Stimulated activated CD8-positive, alpha-beta memory T cell treated with anti-CD3 and anti-CD28 coated beads, Interleukin-2, amount 100 ng/mL, for 48 hours (primary cell): ENCODE measurements around the gene PLEK2.
"Not testable (repeated sequence)": the region's sequence is repeated elsewhere in the genome, so short reads cannot be mapped to it uniquely, and the experiment has no call there.

Experiments used
- DNase-seq, 2 donors: peaks; one replicate each; pipeline ENCODE4 v3.0.0-alpha.2; 2020; ENCODE audit warnings: low read depth in 2 of 2

The PLEK2 gene, protein sequence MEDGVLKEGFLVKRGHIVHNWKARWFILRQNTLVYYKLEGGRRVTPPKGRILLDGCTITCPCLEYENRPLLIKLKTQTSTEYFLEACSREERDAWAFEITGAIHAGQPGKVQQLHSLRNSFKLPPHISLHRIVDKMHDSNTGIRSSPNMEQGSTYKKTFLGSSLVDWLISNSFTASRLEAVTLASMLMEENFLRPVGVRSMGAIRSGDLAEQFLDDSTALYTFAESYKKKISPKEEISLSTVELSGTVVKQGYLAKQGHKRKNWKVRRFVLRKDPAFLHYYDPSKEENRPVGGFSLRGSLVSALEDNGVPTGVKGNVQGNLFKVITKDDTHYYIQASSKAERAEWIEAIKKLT

DNA sequence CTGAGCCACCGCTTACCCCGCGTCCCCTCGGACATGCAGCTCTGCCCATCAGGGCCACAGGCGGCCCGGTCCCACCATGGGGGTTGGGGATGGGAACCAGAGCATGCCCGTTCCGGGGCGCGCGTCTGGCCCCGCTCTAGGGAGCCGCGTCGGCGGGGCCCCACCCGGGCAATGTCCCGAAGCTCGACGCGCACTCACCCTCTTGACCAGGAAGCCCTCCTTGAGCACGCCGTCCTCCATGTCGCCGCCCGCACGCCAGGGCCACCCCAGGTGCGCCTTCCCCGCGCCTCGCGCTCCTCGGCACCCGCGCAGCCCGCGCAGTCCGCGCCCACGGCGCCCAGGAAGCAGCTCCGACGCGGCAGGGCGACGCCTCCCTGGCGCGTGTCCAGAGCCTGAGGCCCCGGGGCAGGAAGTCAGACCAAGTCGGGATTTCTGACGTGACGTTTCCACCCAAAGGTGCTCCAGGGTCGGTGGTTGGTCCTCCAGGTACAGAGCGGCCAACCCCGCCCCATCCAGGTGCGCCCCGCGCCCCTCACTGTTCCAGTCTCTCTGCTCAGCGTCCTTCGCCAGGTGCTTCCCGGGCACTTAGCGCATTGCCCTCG lies at the start of gene PLEK2:
Gene PLEK2, minus strand, starts transcription at position 346 of the 602 bp plus-strand sequence. Its CDS starts 106 bp downstream, at position 240.
- peak; percentile 14 to 17 for DNase-seq

DNA sequence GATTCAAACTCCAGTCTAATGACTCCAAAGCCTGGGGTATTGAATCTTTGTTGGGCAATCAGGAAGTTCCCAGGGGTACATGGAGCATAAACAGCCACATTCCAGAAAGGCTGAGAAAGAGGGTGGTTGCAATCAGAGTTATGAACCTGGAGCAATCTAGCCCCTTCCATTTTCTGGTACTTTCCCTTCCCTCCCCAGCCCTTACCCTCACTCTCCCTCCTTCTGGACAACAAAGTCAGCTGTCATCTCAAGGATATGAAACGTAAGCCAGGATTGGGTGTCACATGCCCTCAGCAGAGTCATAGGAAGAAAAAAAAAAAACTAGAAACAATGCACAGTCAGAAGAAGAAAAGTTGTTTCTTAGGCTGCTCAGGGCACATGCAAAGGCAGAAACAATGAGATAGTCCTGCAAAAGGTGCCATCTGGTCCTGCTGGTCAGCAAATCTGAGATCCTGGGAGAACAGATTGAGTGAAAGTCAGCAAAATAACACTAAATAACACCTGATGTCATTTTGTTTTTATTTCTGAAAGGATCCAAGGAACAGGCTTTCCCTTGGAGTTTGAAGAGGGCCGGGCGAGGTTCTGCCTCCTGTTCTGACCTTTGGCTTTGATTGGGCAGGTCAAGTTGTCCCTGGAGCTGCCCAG lies 49.5 kb upstream of the PLEK2 start:
- no peak for DNase-seq

DNA sequence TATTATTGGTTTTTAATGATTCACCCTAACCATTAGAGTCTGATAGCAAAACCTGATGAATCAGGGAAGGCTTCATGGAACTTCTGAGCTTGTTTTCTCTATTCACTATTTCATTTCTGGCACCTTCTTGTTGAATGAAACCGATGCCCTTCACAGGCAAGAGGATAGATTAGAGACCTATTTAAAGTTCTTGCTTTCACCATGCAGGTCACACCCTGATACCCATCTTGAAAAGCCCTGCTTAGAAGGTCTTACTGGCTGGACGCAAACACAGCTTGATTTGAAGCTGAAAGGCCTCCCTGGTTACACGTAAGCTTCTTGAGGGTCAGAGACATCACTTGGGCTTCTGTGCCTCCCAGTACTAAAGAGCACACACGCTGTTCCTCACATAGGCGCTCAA lies 47.4 kb upstream of the PLEK2 start:
- no peak for DNase-seq

DNA sequence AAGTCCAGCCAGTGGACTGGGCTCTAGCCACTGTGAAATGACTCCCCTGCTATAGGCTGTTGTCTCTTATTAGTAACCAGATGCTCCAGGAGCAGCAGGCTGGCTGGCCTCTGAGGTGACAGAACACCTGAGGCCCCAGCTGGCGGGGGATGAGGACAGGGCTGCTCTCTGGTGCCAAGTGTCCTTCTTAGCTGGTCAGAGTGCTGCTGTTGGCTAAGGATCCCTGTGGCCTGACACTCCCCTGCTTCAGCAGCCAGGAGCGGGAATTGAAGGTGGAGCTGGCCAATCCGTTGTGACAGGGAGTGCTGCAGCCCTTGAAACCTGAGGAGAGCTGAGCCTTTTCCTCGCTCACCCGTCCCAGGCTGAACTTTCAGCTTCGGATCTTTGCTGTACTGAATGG lies 45.8 kb upstream of the PLEK2 start:
- no peak for DNase-seq

DNA sequence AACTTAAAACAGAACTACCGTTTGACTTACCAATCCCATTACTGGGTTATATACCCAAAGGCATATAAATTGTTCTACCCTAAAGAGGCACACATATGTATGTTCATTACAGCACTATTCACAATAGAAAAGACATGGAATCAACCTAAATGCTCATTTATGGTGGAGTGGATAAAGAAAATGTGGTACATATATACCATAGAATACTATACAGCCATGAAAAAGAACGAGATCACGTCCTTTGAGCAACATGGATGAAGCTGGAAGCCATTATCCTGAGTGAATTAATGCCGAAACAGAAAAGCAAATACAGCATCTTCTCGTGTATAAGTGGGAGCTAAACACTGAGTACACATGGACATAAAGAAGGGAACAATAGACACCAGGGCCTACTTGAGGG lies 44.8 kb upstream of the PLEK2 start:
- no peak for DNase-seq

DNA sequence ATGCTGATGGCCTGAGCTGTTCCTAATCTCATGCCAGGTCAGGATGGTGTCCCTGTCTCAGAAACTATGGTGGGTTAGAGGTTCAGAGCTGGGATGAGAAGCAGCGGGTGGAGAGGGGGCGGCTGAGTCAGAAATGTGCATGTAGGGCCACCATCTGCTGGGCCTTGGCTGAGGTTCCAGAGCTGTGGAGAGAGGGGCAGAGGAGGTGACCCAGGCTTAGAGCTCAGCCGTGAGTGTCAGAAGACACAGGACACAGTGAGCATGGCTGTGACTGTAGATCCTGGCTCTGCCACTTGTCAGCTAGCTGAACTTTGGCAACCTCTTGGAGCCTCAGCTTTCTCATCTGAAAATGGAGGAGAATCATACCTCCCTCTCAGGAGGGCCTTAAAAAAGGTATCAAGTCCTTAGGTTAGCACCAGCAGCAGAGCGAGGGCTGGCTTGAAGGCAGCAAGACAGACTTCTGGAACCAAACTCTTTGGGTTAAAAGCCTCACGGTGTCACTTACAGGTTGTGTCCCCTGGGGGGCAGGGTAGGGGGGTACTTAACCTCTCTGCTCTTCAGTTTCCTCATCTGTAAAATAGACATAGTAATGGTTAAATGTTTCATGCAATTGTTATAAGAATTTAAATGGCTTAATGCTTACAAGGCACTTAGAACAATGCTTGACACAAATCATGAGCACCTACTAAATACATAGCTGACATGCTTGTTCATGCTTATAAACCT lies 41.8 kb upstream of the PLEK2 start:
- no peak for DNase-seq

DNA sequence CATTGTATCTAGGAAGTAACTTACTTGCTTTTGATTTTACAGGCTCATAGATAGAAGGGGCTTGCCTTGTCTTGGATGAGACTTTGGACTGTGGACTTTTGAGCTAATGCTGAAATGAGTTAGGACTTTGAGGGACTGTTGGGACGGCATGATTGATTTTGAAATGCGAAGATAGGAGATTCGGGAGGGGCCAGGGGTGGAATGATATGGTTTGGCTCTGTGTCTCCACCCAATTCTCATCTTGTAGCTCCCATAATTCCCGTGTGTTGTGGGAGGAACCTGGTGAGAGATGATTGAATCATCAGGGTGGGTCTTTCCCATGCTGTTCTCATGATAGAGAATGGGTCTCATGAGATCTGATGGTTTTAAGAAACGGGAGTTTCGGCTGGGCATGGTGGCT lies 39.7 kb upstream of the PLEK2 start:
- DNase-seq, result not testable (repeated sequence)

DNA sequence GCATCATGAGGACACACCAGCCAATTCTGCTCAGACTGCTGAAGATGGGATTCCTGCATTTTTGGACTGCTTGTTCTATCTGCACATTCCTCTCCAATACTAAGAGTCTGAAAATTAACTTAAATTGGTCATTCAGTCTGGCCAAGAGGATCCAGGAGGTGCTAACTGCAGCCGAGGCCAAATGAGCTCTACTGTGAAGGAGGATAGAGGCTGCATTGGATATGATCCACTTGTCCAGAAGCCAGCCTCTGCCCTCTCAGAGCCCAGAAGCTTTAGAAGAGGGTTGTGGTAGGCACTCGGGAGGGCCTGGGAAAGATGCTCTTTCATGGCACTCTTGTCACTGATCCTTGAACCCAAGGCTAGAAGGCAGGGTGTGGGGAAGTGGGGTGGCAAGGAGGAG lies 37.1 kb upstream of the PLEK2 start:
- no peak for DNase-seq

DNA sequence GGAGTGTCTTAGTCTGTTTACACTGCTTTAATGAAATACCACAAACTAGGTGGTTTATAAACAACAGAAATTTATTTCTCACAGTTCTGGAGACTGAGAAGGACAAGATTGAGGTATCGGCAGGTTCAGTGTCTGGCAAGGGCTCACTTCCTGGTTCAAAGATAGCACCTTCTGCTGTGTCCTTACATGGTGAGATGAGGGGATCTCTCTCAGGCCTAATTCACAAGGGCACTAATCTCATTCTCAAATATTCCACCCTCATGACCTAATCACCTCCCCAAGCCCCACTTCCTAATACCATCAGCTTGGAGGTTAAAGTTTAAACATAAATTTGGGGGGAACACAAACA lies 35.0 kb upstream of the PLEK2 start:
- DNase-seq, result no peak

DNA sequence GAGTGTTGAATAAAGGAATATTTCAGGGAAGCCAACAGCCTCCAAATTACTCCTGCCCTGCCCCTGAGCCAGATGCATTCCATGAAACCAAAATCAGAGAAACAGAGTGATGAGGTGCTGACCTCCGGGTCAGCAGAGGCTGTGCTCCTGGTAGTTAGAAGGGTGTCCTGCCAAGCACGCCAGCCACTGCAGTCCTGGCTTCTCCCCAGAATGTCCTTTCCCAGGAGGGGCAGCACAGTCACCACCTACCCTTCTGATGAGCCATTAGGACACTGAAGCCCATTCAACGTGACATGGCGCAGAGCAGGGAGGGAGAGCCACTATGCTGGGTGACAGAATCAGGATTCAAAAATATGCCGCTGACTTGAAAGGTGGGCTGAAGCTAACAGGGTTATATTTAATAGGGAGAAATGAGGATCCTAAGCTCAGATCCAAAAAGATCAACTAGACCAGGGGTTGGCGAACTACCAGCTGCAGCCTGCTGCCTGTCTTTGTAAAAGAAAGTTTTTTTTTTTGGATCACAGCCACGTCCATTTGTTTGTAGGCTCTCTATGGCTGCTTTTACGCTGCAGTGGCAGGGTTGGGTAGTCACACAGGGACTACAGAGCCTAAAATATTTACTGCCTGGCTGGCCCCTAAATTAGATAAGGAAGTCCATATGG lies 34.5 kb upstream of the PLEK2 start:
- no peak for DNase-seq

DNA sequence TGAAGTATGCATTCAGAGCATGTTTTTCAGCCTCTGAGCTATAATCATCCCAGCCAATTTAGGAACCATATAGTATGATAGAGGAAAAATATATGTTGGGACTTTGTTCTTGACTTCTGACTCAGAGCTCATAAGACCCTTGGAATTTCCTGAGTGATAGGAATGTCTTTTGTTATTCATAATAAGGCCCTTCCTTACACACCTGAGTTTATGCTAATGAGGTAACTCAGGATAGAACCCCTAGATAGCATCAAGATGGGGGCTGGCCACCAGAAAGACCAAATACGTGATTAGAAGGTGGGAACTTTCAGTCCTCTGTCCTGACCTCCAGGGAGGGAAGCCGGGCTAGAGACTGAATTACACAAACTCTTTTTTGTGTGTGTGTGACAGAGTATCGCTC lies 32.4 kb upstream of the PLEK2 start:
- DNase-seq, result no peak

DNA sequence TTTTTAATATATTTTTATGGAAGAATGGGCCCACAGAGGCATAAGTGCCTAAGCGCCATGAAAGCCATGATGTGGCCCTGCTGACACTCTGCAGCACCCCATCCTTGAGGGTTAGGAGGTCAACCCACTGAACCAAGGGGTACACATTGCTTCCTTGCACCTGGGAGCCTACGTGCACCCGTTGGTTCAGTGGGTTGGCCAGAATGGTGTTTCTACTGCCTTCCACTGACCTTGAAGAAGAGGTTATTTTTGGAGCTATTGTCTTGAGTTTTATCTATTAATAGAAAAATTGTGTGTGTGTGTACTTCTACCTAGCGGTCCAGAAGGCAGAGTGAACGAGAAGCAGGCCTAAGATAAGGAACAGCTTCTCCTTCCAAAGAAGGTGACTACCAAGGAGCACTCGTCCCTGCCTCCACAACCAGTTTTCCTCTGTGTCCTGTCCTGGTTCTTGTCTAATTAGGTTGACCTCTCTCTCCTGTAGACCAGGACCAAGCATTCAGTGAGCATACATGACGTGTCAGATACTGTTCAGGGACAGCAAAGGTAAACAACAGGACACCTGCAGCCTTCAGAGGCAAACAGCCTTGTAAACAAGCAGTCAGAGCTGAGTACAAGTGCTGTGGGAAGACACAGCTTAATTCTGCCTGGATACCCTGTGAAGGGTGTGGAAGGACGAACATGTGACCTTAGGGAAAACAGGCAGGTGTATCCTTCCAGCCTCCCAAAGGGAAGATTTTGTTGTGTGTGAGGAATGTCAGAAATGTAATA lies 30.4 kb upstream of the PLEK2 start:
- no peak for DNase-seq

DNA sequence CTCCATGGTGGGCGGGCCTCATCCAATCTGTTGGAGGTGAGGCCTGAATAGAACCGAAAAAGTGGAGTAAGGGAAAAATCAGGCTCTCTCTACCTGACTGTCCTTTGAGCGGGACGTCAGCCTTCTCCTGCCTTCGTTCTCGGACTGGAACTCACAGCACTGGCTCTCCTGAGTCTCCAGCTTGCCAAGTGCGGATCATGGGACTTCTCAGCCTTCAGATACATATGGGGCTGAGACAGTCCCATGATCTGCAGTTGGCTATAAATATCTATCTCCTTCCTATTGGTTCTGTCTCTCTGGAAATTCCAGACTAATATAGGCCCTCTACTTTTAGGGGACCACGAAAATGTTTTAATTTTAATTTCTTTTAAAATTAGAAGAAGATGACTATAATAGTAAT lies 29.7 kb upstream of the PLEK2 start:
- no peak for DNase-seq

DNA sequence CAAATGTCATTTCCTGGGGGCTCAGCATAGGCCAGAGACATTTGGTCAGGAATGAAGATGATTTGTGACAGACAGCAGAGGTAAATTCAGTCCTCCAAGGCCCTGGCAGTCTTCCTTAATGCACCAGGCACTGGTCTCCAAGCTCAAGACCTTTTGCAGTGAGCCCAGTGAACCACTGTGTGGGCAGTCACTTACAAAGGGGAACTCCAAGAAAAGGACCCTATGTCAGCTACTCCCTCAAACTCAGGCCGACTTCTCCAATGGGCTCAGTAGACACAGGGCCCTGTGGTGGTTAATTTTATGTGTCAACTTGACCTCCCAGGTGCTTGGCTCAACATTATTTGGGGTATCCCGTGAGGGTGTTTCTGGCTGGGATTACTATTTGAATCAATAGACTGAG lies 29.3 kb upstream of the PLEK2 start:
- DNase-seq, result no peak

DNA sequence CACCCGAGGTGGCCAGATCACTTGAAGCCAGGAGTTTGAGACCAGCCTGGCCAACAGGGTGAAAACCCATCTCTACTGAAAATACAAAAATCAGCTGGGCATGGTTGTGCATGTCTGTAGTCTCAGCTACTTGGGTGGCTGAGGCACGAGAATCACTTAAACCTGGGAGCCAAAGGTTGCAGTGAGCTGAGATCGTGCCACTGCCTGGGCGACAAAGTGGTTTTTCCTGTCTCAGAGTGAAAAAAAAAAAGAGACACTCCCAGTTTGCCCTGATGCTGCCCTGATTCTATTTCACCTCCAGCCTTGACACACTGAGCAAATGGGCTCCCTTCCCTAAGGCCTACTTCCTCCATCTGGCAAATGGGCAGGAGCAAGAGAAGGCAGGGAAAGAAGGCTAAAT lies 28.5 kb upstream of the PLEK2 start:
- DNase-seq, result no peak

DNA sequence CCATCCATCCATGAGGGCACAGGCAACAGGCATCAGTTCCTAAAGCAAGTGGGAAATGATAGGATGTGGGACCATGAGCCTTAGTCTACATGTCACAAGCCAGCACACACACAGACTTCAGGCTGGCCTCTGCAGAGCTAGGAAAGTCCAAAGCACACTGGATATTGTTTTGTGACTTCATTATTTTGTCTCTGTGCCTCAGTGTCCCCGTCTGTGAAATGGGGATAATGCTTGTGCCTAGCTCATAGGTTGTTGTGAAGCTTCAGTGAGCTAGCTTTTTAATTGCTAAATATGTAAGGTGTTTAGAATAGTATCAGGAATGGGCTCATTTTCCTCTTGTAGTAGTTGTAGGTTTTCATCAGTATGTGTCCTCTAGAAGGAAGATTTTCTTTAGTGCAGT lies 27.0 kb upstream of the PLEK2 start:
- no peak for DNase-seq

DNA sequence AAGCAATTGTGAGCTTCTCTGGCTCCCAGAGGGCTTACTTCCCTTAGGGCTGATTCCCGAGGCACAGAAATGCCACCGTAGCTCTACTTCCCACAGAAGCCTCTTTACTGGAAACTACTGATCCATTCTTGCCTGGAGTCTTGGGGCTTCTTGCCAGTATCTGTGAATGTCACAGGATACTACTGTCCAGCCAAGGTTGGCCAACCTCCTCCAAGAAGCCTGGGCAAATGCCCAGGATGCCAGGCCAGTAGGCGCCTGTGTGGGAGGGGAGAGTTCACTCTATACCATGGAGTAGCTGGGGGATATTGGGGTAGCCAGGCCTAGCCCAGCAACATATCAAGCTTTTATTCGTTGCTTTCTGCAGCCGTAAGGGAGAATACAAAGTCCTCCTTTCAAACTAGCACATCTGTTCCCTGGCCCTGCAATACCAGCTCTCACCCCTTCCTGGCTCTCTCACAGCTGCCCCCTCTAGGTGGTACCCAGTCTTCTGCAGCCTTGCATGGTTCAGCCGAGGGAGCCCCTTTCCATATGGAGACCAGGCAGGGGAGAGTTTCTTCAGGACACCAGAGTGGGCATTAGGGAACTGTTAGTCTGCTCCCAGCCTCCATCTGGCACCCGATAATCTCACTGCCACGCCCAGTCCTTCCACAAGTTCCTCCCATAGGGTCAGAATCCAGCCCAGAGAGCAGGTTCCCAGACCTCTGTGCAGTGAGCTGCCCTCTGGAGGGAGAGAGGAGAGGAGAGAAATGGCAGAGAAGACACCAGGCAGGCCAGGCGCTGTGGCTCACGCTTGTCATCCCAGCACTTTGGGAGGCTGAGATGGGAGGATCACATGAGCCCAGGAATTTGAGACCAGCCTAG lies 24.3 kb upstream of the PLEK2 start:
- no peak for DNase-seq

DNA sequence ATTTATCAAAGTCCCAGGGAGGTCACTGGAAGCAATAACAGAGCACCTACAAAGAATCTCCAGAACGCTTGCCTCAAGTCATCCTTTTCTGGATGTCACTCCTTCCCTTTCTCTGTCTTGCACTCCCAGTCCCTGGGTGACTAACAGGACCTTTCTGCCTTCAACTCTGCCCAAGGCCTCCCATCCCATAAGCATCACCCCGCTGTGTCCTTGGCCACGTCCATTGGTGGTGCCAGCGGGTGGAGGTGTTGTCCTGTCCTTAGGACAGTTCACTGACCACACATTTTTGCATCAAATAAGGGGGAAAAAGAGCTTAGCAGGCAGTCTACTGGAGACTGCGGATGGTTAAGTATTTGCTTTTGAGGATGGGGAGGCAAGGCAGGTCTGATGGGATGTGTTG lies 23.6 kb upstream of the PLEK2 start:
- DNase-seq, result no peak

DNA sequence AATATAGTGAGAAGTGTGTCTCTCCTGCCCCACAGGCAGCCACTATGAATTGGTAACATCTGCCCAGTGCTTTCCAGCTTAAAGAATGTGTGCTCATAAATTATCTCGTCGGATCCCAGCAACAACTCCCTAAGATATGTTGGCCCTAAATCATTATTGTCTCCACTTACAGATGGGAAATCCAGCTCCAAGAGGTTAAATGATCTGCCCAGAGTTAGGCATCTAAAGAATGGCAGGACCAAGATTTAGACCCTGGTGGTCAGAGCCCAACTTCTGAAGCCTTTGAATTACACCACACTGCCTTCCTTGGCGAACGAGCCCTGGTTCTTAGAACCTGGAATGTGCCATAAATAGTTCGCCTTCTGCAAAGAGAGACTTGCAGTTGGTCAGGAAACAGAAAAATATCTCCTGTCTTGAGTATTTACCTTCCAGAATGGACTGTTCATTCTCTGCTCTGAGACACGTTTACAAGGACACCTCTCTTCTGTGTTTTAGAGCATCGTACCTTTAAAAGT lies 20.1 kb upstream of the PLEK2 start:
- DNase-seq, result no peak

DNA sequence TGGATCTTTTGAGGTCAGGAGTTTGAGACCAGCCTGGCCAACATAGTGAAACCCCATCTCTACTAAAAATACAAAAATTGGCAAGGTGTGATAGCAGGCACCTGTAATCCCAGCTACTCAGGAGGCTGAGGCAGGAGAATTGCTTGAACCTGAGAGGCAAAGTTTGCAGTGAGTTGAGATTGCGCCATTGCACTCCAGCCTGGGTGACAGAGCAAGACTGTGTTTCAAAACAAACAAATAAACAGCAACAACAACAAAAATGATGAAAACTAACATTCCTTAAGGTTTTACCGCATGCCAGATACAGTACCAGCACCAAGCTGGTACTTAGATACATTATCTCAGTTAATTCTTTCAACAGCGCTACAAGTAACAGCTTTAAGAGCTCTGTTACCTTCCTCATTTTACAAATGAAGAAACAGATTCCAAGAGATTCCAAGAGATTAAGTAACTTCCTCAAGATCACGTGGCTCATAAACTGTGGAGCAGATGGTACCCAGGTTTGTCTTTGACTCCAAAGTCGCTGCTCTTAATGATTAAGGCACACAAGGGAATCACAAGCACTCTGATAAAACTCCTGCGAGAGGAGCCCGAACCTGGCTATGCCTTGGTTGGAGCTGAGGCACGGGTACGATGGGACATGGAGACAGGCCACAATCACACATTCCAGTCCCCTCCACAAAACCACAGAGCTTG lies 17.7 kb upstream of the PLEK2 start:
- DNase-seq, result no peak
